Measurements from ENCODE around the gene FUBP1. TPM values are rescaled to one million over a fixed set of nuclear protein-coding genes. Genes with fewer than 3 reads are reported as not detected.
A peak's percentile ranks its signal among the peaks of the same experiment; 100 is the strongest.

The FUBP1 gene
- total and polyA plus RNA-seq, 9 of the 15 experiments (the other 6 are each of a cell fraction or from before 2014, with no cell fraction given), result 104 to 294 (median 213) TPM

GRCh38 chr1:77978969-77979876 lies at the start of gene FUBP1 (continued):
- TF ChIP-seq ZFX (CRISPR knock-in tag; IDR thresholded peaks at IDR 0.05) (peak; percentile 80), BMI1 (IDR thresholded peaks at IDR 0.05; ENCODE audit: low read length) (0 out of 2 replicates have a peak, but pooled peaks have one; percentile 33), REST (IDR thresholded peaks at IDR 0.05; ENCODE audit: borderline replicate concordance) (peak; percentile 21; the same call in 1 of the 2 replicates), REST (CRISPR knock-in tag; IDR thresholded peaks at IDR 0.05; ENCODE audit: low read depth) (no peak), ZNF639 (CRISPR knock-in tag; conservative IDR thresholded peaks at IDR 0.05 in 1 of 2, IDR thresholded peaks at IDR 0.05 in 1 of 2) (0 out of 4 replicates have a peak, but pooled peaks of 1 of the 2 experiments have one; percentile 63), BRD9 (IDR thresholded peaks at IDR 0.05; ENCODE audit: low read depth, partially characterized antibody) (peak; percentile 88), RAD21 (CRISPR knock-in tag; conservative IDR thresholded peaks at IDR 0.05 in 1 of 2, IDR thresholded peaks at IDR 0.05 in 1 of 2) (peak; percentile 29 to 38; a peak in 3 of 4 replicates), CREM (IDR thresholded peaks at IDR 0.05; ENCODE audit: low read depth) (peak; percentile 86), TAF9B (IDR thresholded peaks at IDR 0.05; ENCODE audit: partially characterized antibody) (peak; percentile 84), RB1 (IDR thresholded peaks at IDR 0.05; ENCODE audit: low read depth) (peak; percentile 95), THRB (CRISPR knock-in tag; conservative IDR thresholded peaks at IDR 0.05) (0 out of 2 replicates have a peak, but pooled peaks have one; percentile 48)
